A673 (cell line): ENCODE measurements around the gene MGLL.

Source experiments
- CTCF ChIP-seq: fragments of 300-800, 200-600 bp; sonication (generic); conservative IDR thresholded peaks from 2 replicates; pipeline ENCODE4 v1.5.1; 2017; ENCODE audit warnings: low read depth, mild to moderate bottlenecking, antibody characterized with exemption, low read length, moderate library complexity, mixed read lengths
- EZH2 ChIP-seq: fragments of 200-600 bp; sonication (generic); IDR thresholded peaks from 2 replicates; pipeline ENCODE4 v1.6.1; 2017; ENCODE audit warnings: borderline replicate concordance, low read depth, mild to moderate bottlenecking, mixed read lengths, antibody characterized with exemption, low read length; ENCODE audit not compliant: poor library complexity, severe bottlenecking

- no peak for TF ChIP-seq EZH2
- no peak for TF ChIP-seq CTCF
Observed at GRCh38 chr3:127858937-127859336, 36.6 kb upstream of the MGLL start.
